ENCODE data around the gene SARM1. TPM values are rescaled to one million over a fixed set of nuclear protein-coding genes. Genes with fewer than 3 reads are reported as not detected.

The SARM1 gene
- total and polyA plus RNA-seq, 2 of the 13 experiments (the other 11 are each of a cell fraction or from before 2014, with no cell fraction given) = 0.73 to 0.86 TPM

- TF ChIP-seq, protein P1, sequence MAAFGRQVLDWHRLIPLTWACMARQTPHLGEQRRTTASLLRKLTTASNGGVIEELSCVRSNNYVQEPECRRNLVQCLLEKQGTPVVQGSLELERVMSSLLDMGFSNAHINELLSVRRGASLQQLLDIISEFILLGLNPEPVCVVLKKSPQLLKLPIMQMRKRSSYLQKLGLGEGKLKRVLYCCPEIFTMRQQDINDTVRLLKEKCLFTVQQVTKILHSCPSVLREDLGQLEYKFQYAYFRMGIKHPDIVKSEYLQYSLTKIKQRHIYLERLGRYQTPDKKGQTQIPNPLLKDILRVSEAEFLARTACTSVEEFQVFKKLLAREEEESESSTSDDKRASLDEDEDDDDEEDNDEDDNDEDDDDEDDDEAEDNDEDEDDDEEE (CRISPR knock-in tag; IDR thresholded peaks at IDR 0.05) = no peak
- TF ChIP-seq ZNF383 (CRISPR knock-in tag; IDR thresholded peaks at IDR 0.05; ENCODE audit: borderline replicate concordance) (no peak), ZNF589 (CRISPR knock-in tag; conservative IDR thresholded peaks at IDR 0.05) (no peak), ZNF761 (CRISPR knock-in tag; conservative IDR thresholded peaks at IDR 0.05) (no peak; the same call in 1 of the 2 replicates), FOXC1 (CRISPR knock-in tag; IDR thresholded peaks at IDR 0.05; ENCODE audit: borderline replicate concordance) (no peak; the same call in 1 of the 2 replicates), ZNF605 (CRISPR knock-in tag; IDR thresholded peaks at IDR 0.05) (no peak), TMF1 (CRISPR knock-in tag; IDR thresholded peaks at IDR 0.05; ENCODE audit: low read depth) (peak; percentile 93; the same call in 1 of the 2 replicates), ARID3A (IDR thresholded peaks at IDR 0.05; ENCODE audit: low read depth, low read length) (no peak), ZSCAN9 (CRISPR knock-in tag; IDR thresholded peaks at IDR 0.05; ENCODE audit: borderline replicate concordance) (no peak), ZSCAN21 (CRISPR knock-in tag; IDR thresholded peaks at IDR 0.05; ENCODE audit: borderline replicate concordance) (peak; percentile 27), ZNF10 (CRISPR knock-in tag; IDR thresholded peaks at IDR 0.05; ENCODE audit: borderline replicate concordance, low read depth) (no peak), KDM2A (CRISPR knock-in tag; IDR thresholded peaks at IDR 0.05; ENCODE audit: borderline replicate concordance, low read depth) (peak; percentile 92), PAWR (CRISPR knock-in tag; IDR thresholded peaks at IDR 0.05; ENCODE audit: borderline replicate concordance) (no peak), ZFYVE20 (CRISPR knock-in tag; IDR thresholded peaks at IDR 0.05; ENCODE audit: borderline replicate concordance, low read depth) (no peak), ZNF883 (CRISPR knock-in tag; IDR thresholded peaks at IDR 0.05; ENCODE audit: not compliant biosample characterization) (peak; percentile 26)
- TF ChIP-seq, protein P2, sequence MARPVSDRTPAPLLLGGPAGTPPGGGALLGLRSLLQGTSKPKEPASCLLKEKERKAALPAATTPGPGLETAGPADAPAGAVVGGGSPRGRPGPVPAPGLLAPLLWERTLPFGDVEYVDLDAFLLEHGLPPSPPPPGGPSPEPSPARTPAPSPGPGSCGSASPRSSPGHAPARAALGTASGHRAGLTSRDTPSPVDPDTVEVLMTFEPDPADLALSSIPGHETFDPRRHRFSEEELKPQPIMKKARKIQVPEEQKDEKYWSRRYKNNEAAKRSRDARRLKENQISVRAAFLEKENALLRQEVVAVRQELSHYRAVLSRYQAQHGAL (CRISPR knock-in tag; IDR thresholded peaks at IDR 0.05; ENCODE audit: not compliant biosample characterization) = peak; percentile 67
- TF ChIP-seq, protein P3, sequence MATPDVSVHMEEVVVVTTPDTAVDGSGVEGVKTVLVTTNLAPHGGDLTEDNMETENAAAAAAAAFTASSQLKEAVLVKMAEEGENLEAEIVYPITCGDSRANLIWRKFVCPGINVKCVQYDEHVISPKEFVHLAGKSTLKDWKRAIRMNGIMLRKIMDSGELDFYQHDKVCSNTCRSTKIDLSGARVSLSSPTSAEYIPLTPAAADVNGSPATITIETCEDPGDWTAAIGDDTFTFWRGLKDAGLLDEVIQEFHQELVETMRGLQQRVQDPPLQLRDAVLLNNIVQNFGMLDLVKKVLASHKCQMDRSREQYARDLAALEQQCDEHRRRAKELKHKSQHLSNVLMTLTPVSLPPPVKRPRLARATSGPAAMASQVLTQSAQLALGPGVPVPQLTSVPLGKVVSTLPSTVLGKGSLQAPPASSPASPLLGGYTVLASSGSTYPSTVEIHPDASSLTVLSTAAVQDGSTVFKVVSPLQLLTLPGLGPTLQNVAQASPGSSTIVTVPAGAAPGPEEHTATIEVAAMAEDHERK (CRISPR knock-in tag; IDR thresholded peaks at IDR 0.05; ENCODE audit: low read depth) = no peak
- TF ChIP-seq, protein P4, sequence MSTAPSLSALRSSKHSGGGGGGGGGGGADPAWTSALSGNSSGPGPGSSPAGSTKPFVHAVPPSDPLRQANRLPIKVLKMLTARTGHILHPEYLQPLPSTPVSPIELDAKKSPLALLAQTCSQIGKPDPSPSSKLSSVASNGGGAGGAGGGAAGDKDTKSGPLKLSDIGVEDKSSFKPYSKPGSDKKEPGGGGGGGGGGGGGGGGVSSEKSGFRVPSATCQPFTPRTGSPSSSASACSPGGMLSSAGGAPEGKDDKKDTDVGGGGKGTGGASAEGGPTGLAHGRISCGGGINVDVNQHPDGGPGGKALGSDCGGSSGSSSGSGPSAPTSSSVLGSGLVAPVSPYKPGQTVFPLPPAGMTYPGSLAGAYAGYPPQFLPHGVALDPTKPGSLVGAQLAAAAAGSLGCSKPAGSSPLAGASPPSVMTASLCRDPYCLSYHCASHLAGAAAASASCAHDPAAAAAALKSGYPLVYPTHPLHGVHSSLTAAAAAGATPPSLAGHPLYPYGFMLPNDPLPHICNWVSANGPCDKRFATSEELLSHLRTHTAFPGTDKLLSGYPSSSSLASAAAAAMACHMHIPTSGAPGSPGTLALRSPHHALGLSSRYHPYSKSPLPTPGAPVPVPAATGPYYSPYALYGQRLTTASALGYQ (CRISPR knock-in tag; IDR thresholded peaks at IDR 0.05) = 0 out of 2 replicates have a peak, but pooled peaks have one; percentile 59
- TF ChIP-seq, protein P5, sequence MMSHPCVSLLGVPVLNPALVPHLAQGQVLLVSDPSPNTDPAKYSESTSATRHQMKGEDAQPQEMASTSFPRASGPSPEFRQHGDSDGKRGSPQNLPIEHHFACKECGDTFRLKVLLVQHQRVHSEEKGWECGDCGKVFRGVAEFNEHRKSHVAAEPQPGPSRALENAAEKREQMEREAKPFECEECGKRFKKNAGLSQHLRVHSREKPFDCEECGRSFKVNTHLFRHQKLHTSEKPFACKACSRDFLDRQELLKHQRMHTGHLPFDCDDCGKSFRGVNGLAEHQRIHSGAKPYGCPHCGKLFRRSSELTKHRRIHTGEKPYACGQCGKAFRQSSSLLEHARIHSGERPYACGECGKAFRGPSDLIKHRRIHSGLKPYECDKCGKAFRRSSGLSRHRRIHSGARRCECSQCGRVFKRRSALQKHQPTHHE (CRISPR knock-in tag; IDR thresholded peaks at IDR 0.05; ENCODE audit: borderline replicate concordance) = no peak
These were observed 14.2 kb upstream of the SARM1 start, which contains the start of gene POLDIP2 (continued) for GRCh38 chr17:28357061-28357900.
